ENCODE measurements around the gene PGC.

Gene PGC

GRCh38 chr6:41784581-41785171 lies 37.5 kb upstream of the PGC start:
- Histone ChIP-seq H3K4me3 (no peak overlapping the region), H3K4me1 (peaks cover 0 to 42% (median 27%) of the 10 kb centered on the region in 4 donors), H3K27ac (no peak overlapping the region), H3K9me3 (no peaks in the 10 kb centered on the region), H3K27me3 (no peaks in the 10 kb centered on the region), H3K36me3 (peaks cover 0 to 8% (median 6%) of the 10 kb centered on the region in 3 donors)
- DNase-seq, result no peak
- TF ChIP-seq, protein P1, sequence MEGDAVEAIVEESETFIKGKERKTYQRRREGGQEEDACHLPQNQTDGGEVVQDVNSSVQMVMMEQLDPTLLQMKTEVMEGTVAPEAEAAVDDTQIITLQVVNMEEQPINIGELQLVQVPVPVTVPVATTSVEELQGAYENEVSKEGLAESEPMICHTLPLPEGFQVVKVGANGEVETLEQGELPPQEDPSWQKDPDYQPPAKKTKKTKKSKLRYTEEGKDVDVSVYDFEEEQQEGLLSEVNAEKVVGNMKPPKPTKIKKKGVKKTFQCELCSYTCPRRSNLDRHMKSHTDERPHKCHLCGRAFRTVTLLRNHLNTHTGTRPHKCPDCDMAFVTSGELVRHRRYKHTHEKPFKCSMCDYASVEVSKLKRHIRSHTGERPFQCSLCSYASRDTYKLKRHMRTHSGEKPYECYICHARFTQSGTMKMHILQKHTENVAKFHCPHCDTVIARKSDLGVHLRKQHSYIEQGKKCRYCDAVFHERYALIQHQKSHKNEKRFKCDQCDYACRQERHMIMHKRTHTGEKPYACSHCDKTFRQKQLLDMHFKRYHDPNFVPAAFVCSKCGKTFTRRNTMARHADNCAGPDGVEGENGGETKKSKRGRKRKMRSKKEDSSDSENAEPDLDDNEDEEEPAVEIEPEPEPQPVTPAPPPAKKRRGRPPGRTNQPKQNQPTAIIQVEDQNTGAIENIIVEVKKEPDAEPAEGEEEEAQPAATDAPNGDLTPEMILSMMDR (IDR thresholded peaks at IDR 0.05), result no peak
- intact Hi-C loops (cut with DNase I; ENCODE audit: low total_unique reads), result loop anchor here (5.0 to 10.0 kb wide), 4 partner anchors 80 to 430 kb away; partner anchors contain the start of gene MRPS10

DNA sequence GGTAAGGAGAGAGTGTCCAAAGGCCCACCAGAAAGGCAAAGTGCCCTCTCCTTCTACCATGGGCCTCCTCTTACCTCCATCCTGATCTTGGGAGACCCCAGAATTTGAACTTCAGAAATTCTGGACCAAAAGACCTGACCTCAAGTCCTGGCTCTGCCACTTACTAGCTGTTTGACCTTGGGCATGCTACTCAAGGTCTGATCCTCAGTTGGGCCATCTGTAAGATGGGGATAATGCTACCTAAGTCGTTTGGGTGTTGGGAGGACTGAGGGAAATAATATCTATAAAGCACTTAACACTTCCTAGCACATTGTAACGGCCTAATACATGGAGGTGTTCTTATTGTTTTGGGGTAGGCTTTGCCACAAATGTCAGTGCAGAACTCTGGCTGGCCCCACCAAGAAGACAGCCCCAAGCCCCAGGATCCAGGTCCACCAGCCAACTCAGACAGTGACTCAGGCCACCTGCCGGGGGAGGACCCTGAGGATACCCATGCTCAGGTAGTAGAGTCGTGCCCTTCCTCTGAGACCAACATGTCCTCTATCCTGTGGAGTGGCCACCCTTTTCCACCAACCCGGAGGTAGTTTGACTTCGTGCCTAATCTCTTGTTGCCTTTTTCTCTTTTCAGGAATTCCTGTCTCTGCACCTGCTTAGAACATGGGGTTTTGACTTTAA lies 36.0 kb upstream of the PGC start:
- no peak overlapping the region for H3K27ac ChIP-seq
- no peak for DNase-seq
- no peaks in the 10 kb centered on the region for H3K27me3 ChIP-seq
- no peaks in the 10 kb centered on the region for H3K36me3 ChIP-seq
- H3K4me3 ChIP-seq, result no peak overlapping the region
- TF ChIP-seq, protein P1 (IDR thresholded peaks at IDR 0.05), result no peak
- H3K9me3 ChIP-seq, result no peaks in the 10 kb centered on the region
- H3K4me1 ChIP-seq, result peaks cover 0 to 41% (median 28%) of the 10 kb centered on the region in 4 donors
- intact Hi-C loops (cut with DNase I; ENCODE audit: low total_unique reads), result loop anchor here (5.0 to 10.0 kb wide), 3 partner anchors 78 to 432 kb away; partner anchors contain the start of gene MRPS10

GRCh38 chr6:41781366-41781730 lies 34.2 kb upstream of the PGC start:
- H3K9me3 ChIP-seq, result no peaks in the 10 kb centered on the region
- H3K4me3 ChIP-seq, result peak overlapping the region; percentile 75 to 80
- no peak for DNase-seq
- intact Hi-C loops (cut with DNase I; ENCODE audit: low total_unique reads), result loop anchor here (5.0 to 10.0 kb wide), 3 partner anchors 77 to 433 kb away; partner anchors contain the start of gene MRPS10
- H3K4me1 ChIP-seq, result peaks cover 0 to 40% (median 27%) of the 10 kb centered on the region in 4 donors
- H3K27me3 ChIP-seq, result no peaks in the 10 kb centered on the region
- TF ChIP-seq, protein P1 (IDR thresholded peaks at IDR 0.05), result no peak
- H3K27ac ChIP-seq, result peak overlapping the region; percentile 80 to 86
- H3K36me3 ChIP-seq, result peaks cover 4 to 10% (median 9%) of the 10 kb centered on the region in 3 donors

DNA sequence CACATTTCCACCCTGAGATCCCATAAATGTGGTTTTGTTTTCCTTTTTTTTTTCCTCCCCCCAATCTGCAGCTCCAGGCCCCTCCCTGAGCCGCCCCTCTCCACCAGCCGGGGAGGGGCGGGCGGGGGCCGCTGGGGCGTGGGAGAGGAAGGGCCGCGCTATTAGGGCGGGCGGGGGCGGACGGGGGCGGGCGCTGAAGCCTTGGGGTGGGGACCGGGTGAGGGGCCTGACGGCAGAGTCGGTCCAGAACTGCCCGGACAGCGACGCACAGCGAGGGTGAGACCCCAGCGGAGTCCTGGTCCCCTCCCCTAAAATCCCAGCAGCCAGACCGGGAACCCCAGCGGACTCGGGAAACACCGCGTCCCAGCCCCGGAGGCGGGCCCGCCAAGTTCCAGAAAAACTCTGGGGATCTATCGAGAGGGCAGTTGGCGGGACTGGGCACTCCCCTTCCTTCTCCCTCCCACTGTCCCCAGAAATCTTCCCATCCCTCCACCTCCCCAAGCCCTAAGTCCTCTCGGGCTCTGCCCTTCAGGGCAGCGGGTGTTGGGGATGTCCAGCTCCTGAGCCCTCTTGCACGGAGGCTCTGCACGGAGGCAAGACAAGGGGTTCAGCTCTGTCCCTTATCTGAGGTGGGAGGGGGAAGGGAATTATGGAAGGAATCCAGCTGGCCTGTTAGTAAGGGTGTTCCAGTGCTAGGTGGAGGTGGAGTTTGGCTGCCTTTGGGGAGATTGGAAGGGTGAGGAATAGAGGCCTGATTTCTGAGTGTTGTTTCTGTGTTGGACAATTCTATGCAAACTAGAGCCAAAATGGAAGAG lies 33.6 kb upstream of the PGC start, which contains the start of gene PRICKLE4:
PRICKLE4 (plus strand) TSS at position 232 of the 815 bp plus-strand sequence. CDS start 2,692 bp downstream, outside the sequence.
- no peaks in the 10 kb centered on the region for H3K9me3 ChIP-seq
- peak within 1 kb of the TSS; percentile 80 to 86 for H3K27ac ChIP-seq
- peak within 1 kb of the TSS; percentile 75 to 80 for H3K4me3 ChIP-seq
- peak; percentile 42 to 72 for DNase-seq
- intact Hi-C loops (cut with DNase I; ENCODE audit: low total_unique reads), result loop anchor here (5.0 to 10.0 kb wide), 3 partner anchors 76 to 434 kb away; partner anchors contain the start of gene MRPS10
- TF ChIP-seq, protein P1 (IDR thresholded peaks at IDR 0.05), result no peak
- no peaks in the 10 kb centered on the region for H3K27me3 ChIP-seq
- peaks cover 0 to 34% (median 22%) of the 10 kb centered on the region in 4 donors for H3K4me1 ChIP-seq
- H3K36me3 ChIP-seq, result peaks cover 6 to 16% (median 11%) of the 10 kb centered on the region in 3 donors
